HCT116 (cell line): ENCODE measurements around the gene PCBP3.

Source experiments
- EZH2 ChIP-seq: fragments of 200-600 bp; sonication (generic); IDR thresholded peaks from 2 replicates; pipeline ENCODE4 v1.6.1; 2017; ENCODE audit warnings: antibody characterized with exemption, mixed run types
- RAD21 ChIP-seq: IDR thresholded peaks from 2 replicates; pipeline ENCODE4 v1.6.1; 2012; ENCODE audit warnings: low read depth, mild to moderate bottlenecking
- TF ChIP-seq, protein P1 (sequence below), 3 experiments: fragments of 200-600 bp in 1 of 3; sonication (generic) in 1 of 3; IDR thresholded peaks in 2 of 3; conservative IDR thresholded peaks in 1 of 3; 2 replicates each; pipeline ENCODE4 v1.5.1; 2012 to 2017; ENCODE audit warnings: low read depth in 2 of 3, low read length in 2 of 3, antibody characterized with exemption in 1 of 3, borderline replicate concordance in 1 of 3, control low read depth in 1 of 3, mild to moderate bottlenecking in 1 of 3, mixed read lengths in 1 of 3, mixed run types in 1 of 3, moderate library complexity in 1 of 3; ENCODE audit not compliant: insufficient read depth in 1 of 3
- TF ChIP-seq, protein P2 (sequence below): IDR thresholded peaks from 2 replicates; pipeline ENCODE4 v1.6.1; 2012
- TF ChIP-seq, protein P3 (sequence below): IDR thresholded peaks from 2 replicates; pipeline ENCODE4 v1.6.1; 2012
- TF ChIP-seq, protein P4 (sequence below): IDR thresholded peaks from 2 replicates; pipeline ENCODE4 v1.6.1; 2012; ENCODE audit warnings: low read depth

DNA sequence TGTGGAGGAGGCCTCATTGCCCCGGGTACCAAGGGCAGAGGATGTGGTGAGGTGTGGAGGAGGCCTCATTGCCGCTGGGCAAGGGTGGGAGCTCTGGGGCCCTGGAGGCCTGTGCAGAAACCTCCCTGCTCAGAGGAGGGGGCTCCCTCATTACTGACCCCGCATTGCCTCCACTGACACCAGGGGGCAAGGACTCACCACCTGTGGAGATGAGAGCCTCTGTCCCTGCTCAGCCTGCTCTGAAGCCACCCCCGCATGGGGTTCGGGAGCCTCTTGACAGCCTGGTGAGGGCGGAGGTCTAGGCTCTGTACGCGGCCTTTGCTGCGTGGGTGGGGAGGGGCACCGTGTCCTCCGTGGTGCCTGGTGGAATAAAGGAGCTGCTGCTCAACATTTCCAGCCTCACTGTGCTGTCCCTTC is 243.1 kb downstream of the PCBP3 start:
- TF ChIP-seq, protein P1, sequence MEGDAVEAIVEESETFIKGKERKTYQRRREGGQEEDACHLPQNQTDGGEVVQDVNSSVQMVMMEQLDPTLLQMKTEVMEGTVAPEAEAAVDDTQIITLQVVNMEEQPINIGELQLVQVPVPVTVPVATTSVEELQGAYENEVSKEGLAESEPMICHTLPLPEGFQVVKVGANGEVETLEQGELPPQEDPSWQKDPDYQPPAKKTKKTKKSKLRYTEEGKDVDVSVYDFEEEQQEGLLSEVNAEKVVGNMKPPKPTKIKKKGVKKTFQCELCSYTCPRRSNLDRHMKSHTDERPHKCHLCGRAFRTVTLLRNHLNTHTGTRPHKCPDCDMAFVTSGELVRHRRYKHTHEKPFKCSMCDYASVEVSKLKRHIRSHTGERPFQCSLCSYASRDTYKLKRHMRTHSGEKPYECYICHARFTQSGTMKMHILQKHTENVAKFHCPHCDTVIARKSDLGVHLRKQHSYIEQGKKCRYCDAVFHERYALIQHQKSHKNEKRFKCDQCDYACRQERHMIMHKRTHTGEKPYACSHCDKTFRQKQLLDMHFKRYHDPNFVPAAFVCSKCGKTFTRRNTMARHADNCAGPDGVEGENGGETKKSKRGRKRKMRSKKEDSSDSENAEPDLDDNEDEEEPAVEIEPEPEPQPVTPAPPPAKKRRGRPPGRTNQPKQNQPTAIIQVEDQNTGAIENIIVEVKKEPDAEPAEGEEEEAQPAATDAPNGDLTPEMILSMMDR (IDR thresholded peaks at IDR 0.05 in 2 of 3, conservative IDR thresholded peaks at IDR 0.05 in 1 of 3; ENCODE audit: borderline replicate concordance in 1 of 3, insufficient read depth in 1 of 3, low read depth in 2 of 3, low read length in 2 of 3) = no peak
- TF ChIP-seq RAD21 (no peak), EZH2 (no peak)
- TF ChIP-seq, protein P2, sequence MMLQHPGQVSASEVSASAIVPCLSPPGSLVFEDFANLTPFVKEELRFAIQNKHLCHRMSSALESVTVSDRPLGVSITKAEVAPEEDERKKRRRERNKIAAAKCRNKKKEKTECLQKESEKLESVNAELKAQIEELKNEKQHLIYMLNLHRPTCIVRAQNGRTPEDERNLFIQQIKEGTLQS = no peak
- TF ChIP-seq, protein P3, sequence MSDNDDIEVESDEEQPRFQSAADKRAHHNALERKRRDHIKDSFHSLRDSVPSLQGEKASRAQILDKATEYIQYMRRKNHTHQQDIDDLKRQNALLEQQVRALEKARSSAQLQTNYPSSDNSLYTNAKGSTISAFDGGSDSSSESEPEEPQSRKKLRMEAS = no peak
- TF ChIP-seq, protein P4, sequence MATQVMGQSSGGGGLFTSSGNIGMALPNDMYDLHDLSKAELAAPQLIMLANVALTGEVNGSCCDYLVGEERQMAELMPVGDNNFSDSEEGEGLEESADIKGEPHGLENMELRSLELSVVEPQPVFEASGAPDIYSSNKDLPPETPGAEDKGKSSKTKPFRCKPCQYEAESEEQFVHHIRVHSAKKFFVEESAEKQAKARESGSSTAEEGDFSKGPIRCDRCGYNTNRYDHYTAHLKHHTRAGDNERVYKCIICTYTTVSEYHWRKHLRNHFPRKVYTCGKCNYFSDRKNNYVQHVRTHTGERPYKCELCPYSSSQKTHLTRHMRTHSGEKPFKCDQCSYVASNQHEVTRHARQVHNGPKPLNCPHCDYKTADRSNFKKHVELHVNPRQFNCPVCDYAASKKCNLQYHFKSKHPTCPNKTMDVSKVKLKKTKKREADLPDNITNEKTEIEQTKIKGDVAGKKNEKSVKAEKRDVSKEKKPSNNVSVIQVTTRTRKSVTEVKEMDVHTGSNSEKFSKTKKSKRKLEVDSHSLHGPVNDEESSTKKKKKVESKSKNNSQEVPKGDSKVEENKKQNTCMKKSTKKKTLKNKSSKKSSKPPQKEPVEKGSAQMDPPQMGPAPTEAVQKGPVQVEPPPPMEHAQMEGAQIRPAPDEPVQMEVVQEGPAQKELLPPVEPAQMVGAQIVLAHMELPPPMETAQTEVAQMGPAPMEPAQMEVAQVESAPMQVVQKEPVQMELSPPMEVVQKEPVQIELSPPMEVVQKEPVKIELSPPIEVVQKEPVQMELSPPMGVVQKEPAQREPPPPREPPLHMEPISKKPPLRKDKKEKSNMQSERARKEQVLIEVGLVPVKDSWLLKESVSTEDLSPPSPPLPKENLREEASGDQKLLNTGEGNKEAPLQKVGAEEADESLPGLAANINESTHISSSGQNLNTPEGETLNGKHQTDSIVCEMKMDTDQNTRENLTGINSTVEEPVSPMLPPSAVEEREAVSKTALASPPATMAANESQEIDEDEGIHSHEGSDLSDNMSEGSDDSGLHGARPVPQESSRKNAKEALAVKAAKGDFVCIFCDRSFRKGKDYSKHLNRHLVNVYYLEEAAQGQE = no peak
